Embryonic facial prominence (tissue), 1 donor: ENCODE data around the gene EWSR1.
"Not testable (repeated sequence)": the region's sequence is repeated elsewhere in the genome, so short reads cannot be mapped to it uniquely, and the experiment has no call there.

ENCODE experiments used
- DNase-seq: peaks from one replicate; pipeline ENCODE4 v3.0.0-alpha.2; 2016; ENCODE audit errors: extremely low spot score

Gene EWSR1

DNA sequence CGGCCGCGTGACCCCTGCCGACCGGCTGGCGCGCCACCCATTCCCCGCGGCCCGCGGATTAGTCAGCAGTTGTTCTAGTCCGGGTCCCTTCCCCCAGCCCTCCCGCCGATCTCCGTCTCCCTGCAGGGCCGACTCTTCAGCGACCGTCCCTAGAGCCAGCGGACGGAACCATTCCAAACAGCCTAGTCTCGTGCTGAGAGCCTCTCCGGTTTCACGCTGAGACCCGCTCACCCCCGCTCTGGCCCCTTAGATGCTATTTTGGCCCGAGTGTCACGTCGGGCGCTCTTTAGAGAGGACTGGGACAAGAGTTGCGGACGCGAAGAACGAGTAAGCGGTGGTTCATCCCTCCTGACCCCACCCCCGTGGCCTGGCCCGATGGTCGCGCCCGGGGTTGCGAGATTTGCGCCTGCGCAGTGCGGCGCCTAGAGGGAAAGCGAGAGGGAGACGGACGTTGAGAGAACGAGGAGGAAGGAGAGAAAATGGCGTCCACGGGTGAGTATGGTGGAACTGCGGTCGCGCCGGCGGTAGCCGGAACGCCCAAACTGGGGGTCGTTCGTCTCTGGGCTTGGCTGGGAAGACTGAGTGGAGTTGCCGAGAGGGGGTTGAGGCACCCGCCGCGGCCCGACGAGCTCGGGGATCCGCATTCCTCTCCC lies at the start of gene EWSR1, which contains the start of gene RHBDD3:
Gene EWSR1 (plus strand): TSS at position 411 of the 653 bp plus-strand sequence. CDS start 69 bp downstream, at position 480.
Gene RHBDD3 (minus strand): TSS at position 124 of the 653 bp plus-strand sequence. CDS start 2,355 bp downstream, outside the sequence.
- DNase-seq: peak; percentile 91

GRCh38 chr22:29218758-29219408 lies 49.2 kb upstream of the EWSR1 start:
- no peak for DNase-seq

DNA sequence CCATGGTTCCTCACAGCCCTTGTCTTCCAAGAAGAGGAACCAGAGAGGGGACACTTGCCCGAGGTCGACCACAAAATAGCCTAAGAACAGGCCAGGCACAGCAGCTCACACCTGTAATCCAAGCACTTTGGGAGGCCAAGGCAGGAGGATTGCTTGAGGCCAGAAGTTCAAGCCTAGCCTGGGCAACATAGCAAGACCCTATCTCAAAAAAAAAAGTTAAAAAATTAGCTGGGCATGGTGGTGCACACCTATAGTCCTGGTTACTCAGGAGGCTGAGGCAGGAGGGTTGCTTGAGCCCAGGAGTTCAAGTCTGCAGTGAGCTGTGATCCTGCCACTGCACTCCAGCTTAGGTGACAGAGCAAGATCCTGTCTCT lies 48.7 kb upstream of the EWSR1 start:
- not testable (repeated sequence) for DNase-seq

GRCh38 chr22:29219881-29220670 lies 48.0 kb upstream of the EWSR1 start:
- DNase-seq: no peak

DNA sequence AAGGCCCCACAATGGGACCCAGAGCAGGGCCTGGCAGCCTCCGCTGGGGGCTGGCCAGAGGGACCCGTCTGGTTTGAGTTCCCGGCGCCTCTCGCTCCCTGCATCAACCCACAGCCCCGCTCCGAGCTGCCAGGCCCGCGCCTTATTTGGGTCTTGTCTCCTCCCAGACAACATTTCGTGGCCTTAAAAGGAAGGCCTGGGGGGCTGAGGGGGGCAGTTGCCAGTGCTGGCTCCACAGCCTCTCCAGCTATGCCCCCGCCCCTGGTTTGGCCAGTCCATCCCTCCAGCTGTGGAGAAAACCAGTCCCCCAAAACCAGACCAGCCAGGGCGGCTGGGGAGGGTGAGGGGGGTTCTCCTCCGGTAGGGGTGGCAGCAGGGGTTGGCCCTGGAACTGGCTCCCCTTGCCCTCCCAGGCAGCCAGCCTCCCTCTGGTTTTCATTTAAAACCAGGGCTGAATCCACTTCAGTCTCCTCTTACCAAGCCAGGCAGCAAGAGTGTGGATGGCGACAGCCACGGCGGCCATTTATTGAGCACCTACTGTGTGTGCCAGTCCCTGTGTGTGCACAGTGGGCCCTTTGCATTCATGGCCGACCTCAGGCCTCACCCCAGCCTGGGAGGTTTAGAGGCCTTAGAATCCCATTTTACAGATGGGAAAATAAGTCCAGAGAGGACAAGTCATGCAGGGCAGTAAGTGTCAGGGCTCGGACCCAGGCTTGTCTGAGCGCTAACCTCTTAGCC lies 43.8 kb upstream of the EWSR1 start:
- DNase-seq: no peak

DNA sequence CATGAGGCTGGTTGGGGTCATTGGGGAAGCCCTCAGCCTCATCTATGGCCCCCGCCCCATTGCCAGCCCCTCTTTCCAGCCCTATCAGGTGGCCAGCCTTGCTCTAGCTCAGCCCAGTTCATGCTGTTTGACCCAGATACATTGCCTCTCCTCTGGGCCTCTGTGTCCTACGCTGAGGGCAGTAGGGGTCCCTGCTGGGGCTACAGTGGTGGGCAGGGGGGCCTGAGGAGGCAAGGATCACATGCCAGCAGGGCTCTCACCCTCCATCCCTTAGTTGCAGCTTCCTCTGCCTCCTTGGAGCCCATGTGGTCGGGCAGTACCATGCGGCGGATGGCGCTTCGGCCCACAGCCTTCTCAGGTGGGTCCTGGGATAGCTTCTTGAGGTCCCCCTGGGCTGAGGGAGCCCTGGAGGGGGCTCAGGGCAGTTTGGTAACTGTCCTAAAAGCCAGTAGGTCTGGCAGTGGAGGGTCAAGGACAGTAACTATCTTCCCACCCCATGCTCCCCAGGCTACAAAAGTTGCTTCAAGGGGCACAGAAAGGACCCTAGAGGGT lies 43.1 kb upstream of the EWSR1 start:
- DNase-seq: no peak

GRCh38 chr22:29225422-29226090 lies 42.5 kb upstream of the EWSR1 start:
- no peak for DNase-seq

DNA sequence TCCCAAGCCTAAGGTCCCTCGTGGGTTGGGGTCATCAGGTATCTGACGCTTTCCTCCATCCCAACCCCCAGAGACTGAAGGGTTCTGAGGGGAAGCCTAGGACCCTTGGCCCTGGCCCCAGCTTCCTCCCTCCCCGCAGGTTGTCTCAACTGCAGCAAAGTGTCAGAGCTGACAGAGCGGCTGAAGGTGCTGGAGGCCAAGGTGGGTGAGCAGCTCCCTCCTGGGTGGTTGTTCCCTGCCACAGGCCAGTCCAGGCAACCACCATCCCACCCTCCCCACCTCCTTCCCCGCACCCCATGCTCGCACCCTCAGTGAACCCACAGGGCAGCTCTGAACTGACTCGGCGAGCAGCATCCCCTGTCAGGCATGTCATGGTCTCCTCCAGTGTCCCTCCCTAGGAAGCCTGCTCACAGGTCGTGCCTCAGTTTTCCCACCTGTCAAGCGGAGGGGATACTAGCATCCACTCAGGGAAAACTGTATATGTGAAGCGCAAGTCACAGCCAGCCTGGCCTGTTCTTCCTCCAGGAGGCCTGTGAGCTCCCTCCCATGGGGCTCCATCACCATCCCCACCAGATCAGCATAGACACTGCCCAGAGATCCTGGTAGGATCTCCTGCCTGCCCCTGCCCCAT lies 41.6 kb upstream of the EWSR1 start:
- DNase-seq: no peak

DNA sequence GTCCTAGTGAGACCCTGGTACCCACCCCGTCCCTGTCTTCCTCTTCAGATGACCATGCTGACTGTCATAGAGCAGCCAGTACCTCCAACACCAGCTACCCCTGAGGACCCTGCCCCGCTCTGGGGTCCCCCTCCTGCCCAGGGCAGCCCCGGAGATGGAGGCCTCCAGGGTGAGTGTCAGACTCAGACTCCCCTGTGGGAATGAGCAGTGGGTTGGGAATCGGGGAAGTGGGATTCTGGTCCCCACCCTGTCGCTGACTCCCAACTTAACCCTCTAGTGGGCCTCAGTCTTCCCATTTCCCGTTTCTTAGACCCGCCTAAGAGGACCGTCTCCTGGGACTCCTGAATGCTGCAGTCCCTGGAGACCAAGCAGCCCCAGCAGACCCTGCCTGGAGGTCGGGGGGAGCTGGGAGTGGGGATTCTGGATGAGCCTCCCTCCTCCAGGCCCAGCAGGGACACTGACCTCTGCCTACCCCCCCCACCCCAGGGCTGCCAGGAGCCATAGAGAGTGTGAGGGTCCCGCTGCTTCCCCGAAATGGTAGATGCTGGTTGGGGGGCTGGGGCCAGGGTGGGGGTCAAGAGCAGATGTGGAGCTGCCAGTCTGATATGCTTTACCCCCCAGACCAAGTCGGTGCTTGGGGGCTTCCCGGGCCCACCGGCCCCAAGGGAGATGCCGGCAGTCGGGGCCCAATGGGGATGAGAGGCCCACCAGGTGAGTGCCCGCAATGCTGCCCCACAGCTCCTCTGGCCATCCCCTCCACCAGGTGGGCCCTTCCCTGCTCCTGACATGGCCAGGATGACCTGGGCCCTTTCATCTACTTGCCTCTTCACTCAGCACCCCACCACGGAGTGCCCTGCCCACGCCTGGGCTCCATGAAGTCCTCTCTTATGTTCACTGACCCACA lies 36.8 kb upstream of the EWSR1 start:
- DNase-seq: no peak

DNA sequence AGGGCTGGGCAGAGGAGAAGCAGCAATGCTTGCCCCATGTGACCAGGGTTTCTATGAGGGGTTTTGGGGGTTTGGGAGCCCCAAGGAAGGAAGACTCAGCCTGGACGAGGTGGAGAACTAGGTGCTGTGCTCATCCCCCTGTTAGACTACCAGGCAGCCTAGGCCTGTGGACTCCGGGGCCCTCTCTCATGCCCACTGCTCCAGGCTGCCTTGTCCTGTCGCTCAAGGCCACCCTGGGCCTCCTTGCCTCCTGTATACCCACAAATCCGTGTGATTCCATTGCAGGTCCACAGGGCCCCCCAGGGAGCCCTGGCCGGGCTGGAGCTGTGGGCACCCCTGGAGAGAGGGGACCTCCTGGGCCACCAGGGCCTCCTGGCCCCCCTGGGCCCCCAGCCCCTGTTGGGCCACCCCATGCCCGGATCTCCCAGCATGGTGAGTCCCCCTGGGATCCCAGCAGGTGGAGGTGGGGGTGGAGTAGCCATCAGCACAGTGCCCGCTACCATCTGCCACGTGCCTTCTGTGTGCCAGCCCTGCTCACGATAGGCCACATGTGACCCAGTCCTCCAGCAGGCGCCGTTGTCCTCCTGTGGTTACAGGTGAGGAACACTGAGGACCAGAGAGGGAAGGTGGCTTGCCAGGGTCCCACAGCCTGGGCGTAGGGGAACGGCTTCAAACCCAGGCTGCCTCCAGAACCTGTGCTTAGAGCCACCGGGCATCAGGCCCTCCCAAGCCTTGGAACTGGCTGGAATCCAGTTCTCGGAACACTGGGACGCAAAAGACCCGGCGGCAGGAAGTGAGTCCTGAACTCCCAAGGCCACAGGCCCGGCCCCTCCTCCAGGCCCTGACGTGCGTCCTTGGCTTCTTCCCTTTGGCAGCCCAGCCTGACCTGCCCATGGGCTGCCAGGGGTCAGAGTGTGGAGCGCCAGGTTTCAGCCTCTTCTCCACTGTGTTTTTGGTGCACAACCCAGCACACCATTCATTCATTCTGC lies 35.8 kb upstream of the EWSR1 start:
- no peak for DNase-seq

DNA sequence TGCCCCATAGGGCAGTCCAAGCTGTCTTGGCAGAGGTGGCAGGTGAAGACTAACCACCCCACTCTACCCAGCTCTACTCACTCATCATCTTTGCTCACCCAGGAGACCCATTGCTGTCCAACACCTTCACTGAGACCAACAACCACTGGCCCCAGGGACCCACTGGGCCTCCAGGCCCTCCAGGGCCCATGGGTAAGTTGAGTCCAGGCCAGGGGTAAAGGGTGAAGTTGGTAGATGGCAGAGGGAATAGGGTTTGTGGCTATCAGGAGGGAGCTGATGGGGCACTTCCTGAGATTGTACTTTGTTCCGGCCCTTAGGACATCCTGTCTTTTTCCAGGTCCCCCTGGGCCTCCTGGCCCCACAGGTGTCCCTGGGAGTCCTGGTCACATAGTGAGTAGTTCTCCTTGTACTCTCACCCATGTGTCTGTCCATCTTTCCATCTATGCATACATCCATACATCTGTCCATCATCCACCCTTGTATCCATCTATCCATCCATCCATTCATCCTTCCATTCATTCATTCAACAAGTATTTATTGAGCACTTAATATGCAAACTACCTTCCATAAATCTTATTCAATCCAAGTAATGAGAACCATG lies 34.7 kb upstream of the EWSR1 start:
- DNase-seq: no peak

- DNase-seq: not testable (repeated sequence)
These were observed 27.6 kb upstream of the EWSR1 start for GRCh38 chr22:29240481-29240880.

DNA sequence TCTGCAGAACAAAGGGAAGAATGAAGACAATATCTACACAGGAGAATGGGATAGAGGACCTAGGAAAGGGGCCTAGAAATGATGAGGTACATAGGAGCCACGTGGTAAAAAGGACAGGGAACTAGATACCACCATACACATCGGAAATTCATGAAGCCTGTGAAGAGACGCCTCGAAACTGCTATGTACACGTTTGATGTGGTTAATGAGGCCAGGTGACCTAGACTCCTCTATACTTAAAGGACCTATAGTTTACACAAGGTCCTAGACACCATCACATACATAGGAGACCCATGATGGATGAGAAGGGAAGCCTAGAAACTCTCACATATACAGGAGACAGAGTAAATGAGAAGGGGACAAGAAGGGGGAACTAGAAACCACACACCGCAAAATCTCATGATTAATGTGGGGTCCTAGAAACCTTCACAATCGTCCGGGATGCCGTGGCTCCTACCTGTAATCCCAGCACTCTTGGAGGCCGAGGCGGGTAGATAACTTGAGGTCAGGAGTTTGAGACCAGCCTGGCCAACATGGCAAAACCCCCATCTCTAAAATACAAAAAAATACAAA lies 24.1 kb upstream of the EWSR1 start:
- DNase-seq: no peak

DNA sequence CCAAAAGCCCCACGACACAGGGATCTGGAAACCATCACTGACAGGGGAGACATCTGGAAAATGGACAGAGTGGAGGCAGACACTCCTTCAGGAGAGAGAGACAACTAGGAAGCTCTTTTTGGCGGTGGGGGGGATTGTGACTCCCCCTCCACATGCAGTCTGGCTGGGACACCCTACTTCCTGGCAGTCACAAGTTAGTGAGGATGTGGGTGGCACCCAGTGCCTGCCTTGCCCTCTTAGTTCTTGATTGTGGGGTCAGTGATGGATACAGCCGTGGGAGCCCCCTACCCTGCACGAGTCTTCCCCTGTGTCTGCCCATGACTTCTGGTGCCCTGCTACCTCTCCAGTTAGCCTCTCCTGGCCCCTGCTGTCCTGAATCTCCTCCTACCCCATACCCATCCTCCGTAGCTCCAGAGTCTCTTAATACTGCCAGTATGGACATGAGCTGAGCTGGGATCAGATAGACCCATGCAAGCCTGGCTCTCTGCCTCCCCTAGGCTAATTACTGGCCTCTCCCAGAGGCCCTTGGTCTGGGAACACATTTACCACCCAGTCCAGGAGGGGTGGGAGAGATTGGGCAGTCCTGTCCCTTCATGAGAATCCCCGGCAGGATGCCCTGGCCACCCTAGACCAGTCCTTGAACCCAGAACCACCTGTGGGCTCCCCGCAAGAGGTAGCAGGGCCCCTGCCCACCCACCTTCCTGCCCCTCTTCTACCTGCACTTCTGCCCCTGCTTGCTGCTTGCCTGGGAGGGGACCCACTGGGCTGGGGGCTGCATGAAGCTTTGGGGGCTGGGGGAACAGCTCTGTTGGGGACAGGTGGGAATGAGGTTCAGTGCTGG lies 23.1 kb upstream of the EWSR1 start:
- DNase-seq: no peak

GRCh38 chr22:29245626-29246385 lies 22.3 kb upstream of the EWSR1 start:
- DNase-seq: no peak

- DNase-seq: not testable (repeated sequence)
These were observed 20.2 kb upstream of the EWSR1 start for GRCh38 chr22:29247891-29248290.
